ENCODE results near the gene COX6B2.

Gene COX6B2

DNA sequence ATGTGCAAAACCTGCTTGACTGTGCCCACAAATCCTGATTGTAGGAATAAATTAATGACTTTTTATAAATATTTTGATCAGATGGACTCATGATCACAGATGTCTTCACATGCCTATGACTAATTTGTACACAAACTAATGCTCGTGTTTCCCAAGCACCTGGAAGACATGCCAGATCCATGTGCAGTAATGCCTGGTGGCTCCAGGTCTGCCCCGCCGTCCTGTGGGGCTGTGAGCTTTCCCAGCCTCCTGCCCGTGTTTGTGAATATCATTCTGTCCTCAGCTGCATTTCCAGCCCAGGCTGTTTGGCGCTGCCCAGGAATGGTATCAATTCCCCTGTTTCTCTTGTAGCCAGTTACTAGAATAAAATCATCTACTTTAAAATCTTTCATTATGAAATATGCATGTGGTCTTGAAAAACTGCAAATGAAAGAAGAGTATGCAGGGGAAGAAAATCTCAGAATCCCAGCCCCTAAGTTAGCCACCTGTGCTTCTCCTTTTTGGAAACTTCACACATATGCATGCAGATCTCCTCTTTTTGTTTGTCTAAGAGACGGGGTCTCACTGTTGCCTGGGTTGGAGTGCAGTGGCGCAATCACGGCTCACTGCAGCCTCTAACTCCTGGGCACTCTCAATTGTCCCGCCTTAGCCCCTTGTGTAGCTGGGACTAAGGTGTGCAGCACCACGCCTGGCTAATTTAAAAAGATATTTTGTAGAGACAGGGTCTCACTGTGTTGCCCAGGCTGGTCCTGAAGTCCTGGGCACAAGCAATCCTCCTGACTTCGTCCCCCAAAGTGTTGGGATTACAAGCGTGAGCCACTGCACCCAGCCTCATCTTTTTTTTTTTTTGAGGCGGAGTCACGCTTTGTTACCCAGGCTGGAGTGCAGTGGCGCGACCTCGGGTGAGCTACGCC lies 37.4 kb upstream of the COX6B2 start:
- H3K4me3 ChIP-seq (replicated peaks; ENCODE audit: low read depth, low read length), result no peak overlapping the region
- TF ChIP-seq, protein P1, sequence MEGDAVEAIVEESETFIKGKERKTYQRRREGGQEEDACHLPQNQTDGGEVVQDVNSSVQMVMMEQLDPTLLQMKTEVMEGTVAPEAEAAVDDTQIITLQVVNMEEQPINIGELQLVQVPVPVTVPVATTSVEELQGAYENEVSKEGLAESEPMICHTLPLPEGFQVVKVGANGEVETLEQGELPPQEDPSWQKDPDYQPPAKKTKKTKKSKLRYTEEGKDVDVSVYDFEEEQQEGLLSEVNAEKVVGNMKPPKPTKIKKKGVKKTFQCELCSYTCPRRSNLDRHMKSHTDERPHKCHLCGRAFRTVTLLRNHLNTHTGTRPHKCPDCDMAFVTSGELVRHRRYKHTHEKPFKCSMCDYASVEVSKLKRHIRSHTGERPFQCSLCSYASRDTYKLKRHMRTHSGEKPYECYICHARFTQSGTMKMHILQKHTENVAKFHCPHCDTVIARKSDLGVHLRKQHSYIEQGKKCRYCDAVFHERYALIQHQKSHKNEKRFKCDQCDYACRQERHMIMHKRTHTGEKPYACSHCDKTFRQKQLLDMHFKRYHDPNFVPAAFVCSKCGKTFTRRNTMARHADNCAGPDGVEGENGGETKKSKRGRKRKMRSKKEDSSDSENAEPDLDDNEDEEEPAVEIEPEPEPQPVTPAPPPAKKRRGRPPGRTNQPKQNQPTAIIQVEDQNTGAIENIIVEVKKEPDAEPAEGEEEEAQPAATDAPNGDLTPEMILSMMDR (IDR thresholded peaks at IDR 0.05; ENCODE audit: low read depth, low read length, missing control alignments), result no peak
- DNase-seq (ENCODE audit: extremely low read depth, low read depth), result no peak

DNA sequence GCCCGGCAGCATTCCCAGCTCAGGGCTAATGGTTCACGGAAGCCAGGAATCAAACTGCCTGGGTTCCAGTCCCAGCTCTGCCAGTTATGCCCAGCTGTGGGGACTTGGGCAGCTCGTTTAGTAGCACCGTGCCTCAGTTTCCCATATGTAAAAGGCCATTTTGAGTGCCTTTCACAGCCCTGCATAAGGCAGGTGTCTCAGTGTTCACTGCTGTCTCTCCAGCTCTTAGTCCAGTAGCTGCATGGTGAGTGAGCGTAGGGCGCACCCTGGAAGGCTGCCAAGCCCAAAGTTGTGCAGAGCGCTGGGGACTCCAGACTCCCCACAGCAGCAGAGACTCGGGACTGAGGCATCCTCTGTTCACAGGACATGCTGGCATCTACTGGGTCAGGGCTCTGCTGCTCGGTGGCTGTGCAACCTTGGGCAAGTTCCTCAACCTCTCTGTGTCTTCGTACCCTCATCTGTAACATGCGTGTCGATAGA lies 36.7 kb upstream of the COX6B2 start:
- TF ChIP-seq, protein P1 (IDR thresholded peaks at IDR 0.05; ENCODE audit: low read depth, low read length, missing control alignments), result no peak
- DNase-seq (ENCODE audit: extremely low read depth, low read depth), result no peak
- no peak overlapping the region for H3K4me3 ChIP-seq (replicated peaks; ENCODE audit: low read depth, low read length)

DNA sequence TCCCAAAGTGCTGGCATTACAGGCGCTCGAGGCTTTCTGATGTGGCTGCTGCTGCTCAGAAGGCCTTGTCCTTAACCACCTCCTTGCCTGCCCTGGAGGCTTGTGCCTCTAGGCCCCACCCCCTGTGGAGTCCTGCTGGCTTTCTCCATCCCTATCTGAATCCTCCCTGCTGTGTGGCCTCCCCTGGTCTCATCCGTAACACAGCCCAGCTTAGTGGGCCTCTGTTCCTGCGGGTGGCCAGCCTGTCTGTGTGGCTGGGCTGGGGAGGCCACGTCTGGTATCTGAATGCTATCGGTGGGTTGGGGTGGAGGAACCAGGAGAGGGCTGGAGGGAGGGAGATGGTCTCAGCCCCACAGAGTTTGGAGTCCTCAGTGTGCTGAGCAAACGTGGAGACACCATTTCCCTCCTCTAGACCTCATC lies 36.0 kb upstream of the COX6B2 start:
- TF ChIP-seq, protein P1 (IDR thresholded peaks at IDR 0.05; ENCODE audit: low read depth, low read length, missing control alignments), result no peak
- no peak for DNase-seq (ENCODE audit: extremely low read depth, low read depth)
- no peak overlapping the region for H3K4me3 ChIP-seq (replicated peaks; ENCODE audit: low read depth, low read length)

DNA sequence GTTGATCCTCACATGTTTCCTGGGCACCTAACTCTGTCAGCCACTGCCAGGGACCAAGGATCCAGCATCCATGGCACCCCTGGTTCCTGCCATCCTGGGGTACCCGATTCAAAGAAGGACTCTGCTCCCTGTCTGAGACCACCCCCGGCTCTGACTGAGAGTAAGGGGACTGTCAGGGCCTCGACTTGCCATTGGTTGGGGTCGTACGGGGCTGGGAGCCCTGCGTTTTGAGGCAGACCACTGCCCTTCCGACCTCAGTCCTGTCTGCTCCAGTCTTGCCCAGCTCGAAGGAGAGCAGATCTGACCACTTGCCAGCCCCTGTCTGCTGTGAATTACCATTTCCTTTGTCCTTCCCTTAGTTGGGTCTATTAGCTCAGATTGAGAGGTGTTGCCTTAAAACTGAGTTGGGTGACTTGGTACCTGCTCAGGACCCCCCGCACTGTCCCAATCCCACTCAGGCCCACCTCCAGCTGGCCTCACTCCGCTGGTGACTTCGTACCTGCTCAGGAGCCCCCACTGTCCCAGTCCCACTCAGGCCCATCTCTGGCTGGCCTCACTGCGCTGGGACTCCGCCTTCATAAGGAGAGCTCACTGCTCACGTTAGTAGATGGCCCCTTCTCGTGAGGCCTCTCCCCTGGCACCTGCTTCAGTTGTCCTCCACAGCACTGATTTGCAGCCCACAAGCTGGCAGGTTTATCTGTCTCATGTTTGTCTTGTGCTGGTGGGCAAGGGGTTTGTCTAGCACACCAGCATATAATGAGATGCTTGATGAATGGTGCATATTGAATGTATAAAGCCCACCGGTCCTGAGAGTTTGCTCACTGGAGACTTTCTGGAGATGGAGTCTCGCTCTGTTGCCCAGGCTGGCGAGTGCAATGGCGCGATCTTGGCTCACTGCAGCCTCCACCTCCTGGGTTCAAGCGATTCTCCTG lies 35.1 kb upstream of the COX6B2 start:
- TF ChIP-seq, protein P1 (IDR thresholded peaks at IDR 0.05; ENCODE audit: low read depth, low read length, missing control alignments), result no peak
- peak overlapping the region; percentile 96 for H3K4me3 ChIP-seq (replicated peaks; ENCODE audit: low read depth, low read length)
- no peak for DNase-seq (ENCODE audit: extremely low read depth, low read depth)

DNA sequence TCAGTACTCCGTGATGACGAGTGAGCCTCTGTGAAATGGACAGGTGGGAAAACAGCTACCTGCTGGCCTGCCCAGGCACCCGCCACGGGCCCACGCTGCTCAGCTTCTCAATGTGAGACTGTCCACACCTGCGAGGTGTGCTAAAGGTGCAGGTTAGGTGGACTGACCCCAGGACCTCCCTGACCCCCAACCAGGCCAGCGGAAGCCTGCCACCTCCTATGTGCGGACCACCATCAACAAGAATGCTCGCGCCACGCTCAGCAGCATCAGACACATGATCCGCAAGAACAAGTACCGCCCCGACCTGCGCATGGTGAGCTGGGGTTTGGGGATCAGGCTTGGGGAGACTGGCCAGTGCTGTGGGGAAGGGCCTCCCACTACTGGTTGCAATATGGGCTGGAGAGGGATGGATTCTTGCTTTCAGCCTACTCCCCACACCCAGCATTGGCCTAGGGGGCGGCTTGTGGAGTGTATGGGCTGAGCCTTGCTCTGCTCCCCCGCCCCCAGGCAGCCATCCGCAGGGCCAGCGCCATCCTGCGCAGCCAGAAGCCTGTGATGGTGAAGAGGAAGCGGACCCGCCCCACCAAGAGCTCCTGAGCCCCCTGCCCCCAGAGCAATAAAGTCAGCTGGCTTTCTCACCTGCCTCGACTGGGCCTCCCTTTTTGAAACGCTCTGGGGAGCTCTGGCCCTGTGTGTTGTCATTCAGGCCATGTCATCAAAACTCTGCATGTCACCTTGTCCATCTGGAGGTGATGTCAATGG lies 33.4 kb upstream of the COX6B2 start:
- TF ChIP-seq, protein P1 (IDR thresholded peaks at IDR 0.05; ENCODE audit: low read depth, low read length, missing control alignments), result no peak
- no peak for DNase-seq (ENCODE audit: extremely low read depth, low read depth)
- H3K4me3 ChIP-seq (replicated peaks; ENCODE audit: low read depth, low read length), result peak overlapping the region; percentile 96

DNA sequence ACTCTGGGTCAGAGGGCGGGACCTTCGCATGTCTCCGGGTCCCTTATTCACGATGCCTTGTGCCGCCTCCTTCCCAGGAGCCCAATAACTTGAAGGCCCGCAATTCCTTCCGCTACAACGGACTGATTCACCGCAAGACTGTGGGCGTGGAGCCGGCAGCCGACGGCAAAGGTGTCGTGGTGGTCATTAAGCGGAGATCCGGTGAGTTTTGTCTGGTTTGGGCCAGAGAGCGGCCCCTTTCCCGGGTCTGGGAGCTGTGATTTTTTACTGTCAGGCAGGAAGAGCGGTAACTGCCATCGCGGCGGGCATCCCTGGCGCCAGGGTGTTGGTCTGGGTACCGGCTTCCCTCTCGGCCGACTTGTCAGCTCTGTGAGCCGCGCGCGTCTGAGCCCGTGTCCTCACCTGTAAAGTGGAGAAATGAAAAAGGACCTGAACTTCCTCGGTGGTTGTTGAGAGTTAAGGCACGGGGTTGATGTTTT lies 32.0 kb upstream of the COX6B2 start:
- DNase-seq (ENCODE audit: extremely low read depth, low read depth), result no peak
- TF ChIP-seq, protein P1 (IDR thresholded peaks at IDR 0.05; ENCODE audit: low read depth, low read length, missing control alignments), result no peak
- H3K4me3 ChIP-seq (replicated peaks; ENCODE audit: low read depth, low read length), result peak overlapping the region; percentile 96
